H1 (cell line): ENCODE measurements around the gene PCBP2. TPM values are rescaled to one million over a fixed set of nuclear protein-coding genes. Genes with fewer than 3 reads are reported as not detected.

Experiments used
- BACH1 ChIP-seq: IDR thresholded peaks from 2 replicates; pipeline ENCODE4 v1.6.1; 2012; ENCODE audit warnings: low read length, improper control_type of control experiment
- BCL11A ChIP-seq, 2 experiments: IDR thresholded peaks; one replicate each; pipeline ENCODE4 v1.6.1; 2011; ENCODE audit warnings: low read depth in 2 of 2, low read length in 2 of 2, mild to moderate bottlenecking in 2 of 2
- CBX8 ChIP-seq: fragments of 300-800, 300-1000 bp; sonication (generic); IDR thresholded peaks from 2 replicates; pipeline ENCODE4 v1.7.1; 2016; ENCODE audit warnings: low read depth, low read length, borderline replicate concordance
- CREB1 ChIP-seq: IDR thresholded peaks from 2 replicates; pipeline ENCODE4 v1.6.1; 2012; ENCODE audit warnings: inconsistent platforms
- JUN ChIP-seq: IDR thresholded peaks from 2 replicates; pipeline ENCODE4 v1.6.1; 2011; ENCODE audit warnings: low read depth, mild to moderate bottlenecking, improper control_type of control experiment, low read length
- KDM4A ChIP-seq: IDR thresholded peaks from one replicate; pipeline ENCODE4 v1.7.1; 2012; ENCODE audit warnings: low read depth, mild to moderate bottlenecking, moderate library complexity, low read length, inconsistent platforms; ENCODE audit not compliant: severe bottlenecking
- MAFK ChIP-seq: IDR thresholded peaks from 2 replicates; pipeline ENCODE4 v1.6.1; 2012; ENCODE audit warnings: low read depth, mild to moderate bottlenecking, improper control_type of control experiment, low read length
- POLR2A ChIP-seq, 2 experiments: IDR thresholded peaks; 1 replicate in 1 of 2; 2 replicates in 1 of 2; pipeline ENCODE4 v1.6.1; 2011; ENCODE audit warnings: low read depth in 2 of 2, low read length in 2 of 2, mild to moderate bottlenecking in 2 of 2; ENCODE audit errors: control extremely low read depth in 1 of 2
- RAD21 ChIP-seq, 2 experiments: IDR thresholded peaks in 1 of 2; conservative IDR thresholded peaks in 1 of 2; 2 replicates each; pipeline ENCODE4 v1.6.1; 2011; ENCODE audit warnings: low read depth in 2 of 2, low read length in 2 of 2, improper control_type of control experiment in 1 of 2, inconsistent platforms in 1 of 2, mild to moderate bottlenecking in 1 of 2, moderate library complexity in 1 of 2
- RBBP5 ChIP-seq: IDR thresholded peaks from 2 replicates; pipeline ENCODE4 v1.7.1; 2012; ENCODE audit warnings: low read depth, mild to moderate bottlenecking, inconsistent platforms, low read length, moderate library complexity, borderline replicate concordance
- RFX5 ChIP-seq: IDR thresholded peaks from 2 replicates; pipeline ENCODE4 v1.6.1; 2011; ENCODE audit warnings: low read depth, low read length, improper control_type of control experiment, borderline replicate concordance
- SAP30 ChIP-seq: fragments of 300-600 bp; sonication (generic); IDR thresholded peaks from 2 replicates; pipeline ENCODE4 v1.7.1; 2012; ENCODE audit warnings: low read length, moderate library complexity, mild to moderate bottlenecking, inconsistent platforms; ENCODE audit not compliant: insufficient read depth, insufficient replicate concordance
- SP1 ChIP-seq: IDR thresholded peaks from 2 replicates; pipeline ENCODE4 v1.6.1; 2011; ENCODE audit warnings: low read depth, low read length
- SP2 ChIP-seq: IDR thresholded peaks from 2 replicates; pipeline ENCODE4 v1.6.1; 2012; ENCODE audit warnings: mild to moderate bottlenecking, low read length, inconsistent platforms
- SUZ12 ChIP-seq: fragments of 200-600 bp; sonication (generic); IDR thresholded peaks from 2 replicates; pipeline ENCODE4 v1.6.1; 2012; ENCODE audit warnings: mild to moderate bottlenecking, inconsistent platforms, low read length, moderate library complexity, mixed read lengths
- TAF7 ChIP-seq: optimal IDR thresholded peaks from 2 replicates; pipeline ENCODE3; 2011; ENCODE audit warnings: low read depth, mild to moderate bottlenecking, inconsistent platforms, low read length, moderate library complexity, borderline replicate concordance
- YY1 ChIP-seq: IDR thresholded peaks from 2 replicates; pipeline ENCODE4 v1.6.1; 2011; ENCODE audit warnings: low read depth, mild to moderate bottlenecking, low read length
- polyA plus RNA-seq, 7 experiments: library from polyadenylated mRNA; depleted of rRNA in 3 of 7; stranded (reverse) in 5 of 7; unstranded in 2 of 7; fragments of >200 nt in 5 of 7; fragments of 200-250 nt in 2 of 7; gene quantifications; 1 replicate in 5 of 7; 2 replicates in 1 of 7; 4 replicates in 1 of 7; pipeline versions ENCODE4 v1.2.1 to v1.2.3, GENCODE V29; 2011 to 2013; ENCODE audit warnings: missing spikeins in 2 of 7, mixed read lengths in 2 of 7
- total RNA-seq: library from RNA; stranded (reverse); fragmentation: NEBNext Ultra II Directional; extraction: Animal tissue kit (Norgen Biotek cat#: 25700); gene quantifications from 2 replicates; pipeline ENCODE4 v1.2.1, GENCODE V29; 2021
- TF ChIP-seq, protein P1 (sequence below): IDR thresholded peaks from 2 replicates; pipeline ENCODE4 v1.6.1; 2012; ENCODE audit warnings: inconsistent platforms
- TF ChIP-seq, protein P2 (sequence below): IDR thresholded peaks from 2 replicates; pipeline ENCODE4 v1.6.1; 2012; ENCODE audit warnings: low read length, inconsistent platforms

Gene PCBP2
- total and polyA plus RNA-seq, 2 of the 8 experiments (the other 6 are each of a cell fraction or from before 2014, with no cell fraction given), result 470 to 1,123 TPM

DNA sequence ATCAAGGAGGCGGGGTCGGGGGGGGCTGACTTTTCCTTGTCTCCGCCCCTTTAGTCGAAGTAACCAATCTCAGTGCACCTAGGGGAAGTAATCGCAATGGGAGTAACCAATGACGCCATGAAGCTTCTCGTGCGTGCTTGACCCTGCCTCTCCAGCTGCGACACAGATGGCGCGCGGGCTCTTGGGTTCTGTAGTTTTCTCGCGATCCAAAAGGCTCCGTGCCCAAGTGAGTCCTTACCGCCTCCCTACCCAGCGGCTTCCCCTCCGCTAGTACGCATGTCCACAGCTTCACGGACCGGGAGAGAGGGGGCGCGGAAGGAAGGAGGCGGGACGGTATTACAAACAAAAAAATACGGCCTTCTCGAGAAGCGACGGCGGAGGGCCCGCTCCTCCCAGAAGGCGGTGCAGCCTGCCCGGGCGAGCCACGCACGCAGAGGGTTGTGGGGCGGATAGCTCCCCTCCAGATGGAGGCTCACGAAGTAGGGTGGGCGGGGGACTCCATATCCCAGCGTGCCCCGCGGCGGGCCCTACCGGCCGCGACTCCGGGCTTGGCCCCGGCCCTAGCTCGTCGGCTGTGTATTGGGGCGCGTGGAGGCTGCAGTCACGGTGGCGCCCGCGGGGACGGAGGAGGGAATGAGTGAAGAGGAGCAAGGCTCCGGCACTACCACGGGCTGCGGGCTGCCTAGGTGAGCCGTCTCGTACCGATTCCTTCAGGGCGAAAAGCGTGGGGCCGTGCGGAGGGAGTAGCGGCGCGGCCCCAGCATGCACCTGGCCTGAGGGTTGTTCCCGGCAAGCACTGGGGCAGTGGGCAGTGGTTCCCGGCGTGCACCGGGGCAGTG is 49.1 kb downstream of the PCBP2 start, which contains the start of gene TARBP2 (continued):
- no peak for TF ChIP-seq CBX8
- no peak for TF ChIP-seq BCL11A (IDR thresholded peaks at IDR 0.05; ENCODE audit: low read depth in 2 of 2, low read length in 2 of 2)
- TF ChIP-seq CREB1, result peak; percentile 94
- TF ChIP-seq SP2, result no peak
- no peak for TF ChIP-seq SAP30
- peak; percentile 69; the same call in 1 of the 2 replicates for TF ChIP-seq RBBP5
- TF ChIP-seq, protein P1, sequence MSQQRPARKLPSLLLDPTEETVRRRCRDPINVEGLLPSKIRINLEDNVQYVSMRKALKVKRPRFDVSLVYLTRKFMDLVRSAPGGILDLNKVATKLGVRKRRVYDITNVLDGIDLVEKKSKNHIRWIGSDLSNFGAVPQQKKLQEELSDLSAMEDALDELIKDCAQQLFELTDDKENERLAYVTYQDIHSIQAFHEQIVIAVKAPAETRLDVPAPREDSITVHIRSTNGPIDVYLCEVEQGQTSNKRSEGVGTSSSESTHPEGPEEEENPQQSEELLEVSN, result peak; percentile 60
- no peak for TF ChIP-seq RAD21 (IDR thresholded peaks at IDR 0.05 in 1 of 2, conservative IDR thresholded peaks at IDR 0.05 in 1 of 2; ENCODE audit: low read depth in 2 of 2, low read length in 2 of 2)
- TF ChIP-seq, protein P2, sequence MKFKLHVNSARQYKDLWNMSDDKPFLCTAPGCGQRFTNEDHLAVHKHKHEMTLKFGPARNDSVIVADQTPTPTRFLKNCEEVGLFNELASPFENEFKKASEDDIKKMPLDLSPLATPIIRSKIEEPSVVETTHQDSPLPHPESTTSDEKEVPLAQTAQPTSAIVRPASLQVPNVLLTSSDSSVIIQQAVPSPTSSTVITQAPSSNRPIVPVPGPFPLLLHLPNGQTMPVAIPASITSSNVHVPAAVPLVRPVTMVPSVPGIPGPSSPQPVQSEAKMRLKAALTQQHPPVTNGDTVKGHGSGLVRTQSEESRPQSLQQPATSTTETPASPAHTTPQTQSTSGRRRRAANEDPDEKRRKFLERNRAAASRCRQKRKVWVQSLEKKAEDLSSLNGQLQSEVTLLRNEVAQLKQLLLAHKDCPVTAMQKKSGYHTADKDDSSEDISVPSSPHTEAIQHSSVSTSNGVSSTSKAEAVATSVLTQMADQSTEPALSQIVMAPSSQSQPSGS, result no peak; the same call in 1 of the 2 replicates
- peak; percentile 81 for TF ChIP-seq KDM4A
- TF ChIP-seq JUN, result no peak
- no peak for TF ChIP-seq SUZ12
- peak; percentile 66 to 86 for TF ChIP-seq POLR2A (IDR thresholded peaks at IDR 0.05; ENCODE audit: control extremely low read depth in 1 of 2, low read depth in 2 of 2, low read length in 2 of 2)
- TF ChIP-seq TAF7, result peak; percentile 53
- no peak for TF ChIP-seq MAFK
- TF ChIP-seq BACH1, result no peak
- TF ChIP-seq RFX5, result no peak
- peak; percentile 91 for TF ChIP-seq SP1
- peak; percentile 10; the same call in 1 of the 2 replicates for TF ChIP-seq YY1
